ENCODE measurements around the gene KYAT1. TPM values are rescaled to one million over a fixed set of nuclear protein-coding genes. Genes with fewer than 3 reads are reported as not detected.

Gene KYAT1
- total RNA-seq, 1 experiment from 2014 or later, result 14.6 TPM

DNA sequence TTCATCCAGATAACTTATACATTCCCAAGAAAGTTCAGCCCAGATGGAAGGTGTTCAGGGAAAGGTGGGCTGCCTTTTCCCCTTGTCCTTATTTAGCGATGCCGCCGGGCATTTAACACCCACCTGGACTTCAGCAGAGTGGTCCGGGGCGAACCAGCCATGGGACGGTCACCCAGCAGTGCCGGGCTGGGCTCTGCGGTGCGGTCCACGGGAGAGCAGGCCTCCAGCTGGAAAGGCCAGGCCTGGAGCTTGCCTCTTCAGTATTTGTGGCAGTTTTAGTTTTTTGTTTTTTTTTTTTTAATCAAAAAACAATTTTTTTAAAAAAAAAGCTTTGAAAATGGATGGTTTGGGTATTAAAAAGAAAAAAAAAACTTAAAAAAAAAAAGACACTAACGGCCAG lies 35.0 kb upstream of the KYAT1 start:
- no peak overlapping the region for H3K4ac ChIP-seq (ENCODE audit: low read depth, low read length)
- H3K56ac ChIP-seq (ENCODE audit: insufficient read length, low read depth, low read length), result no peak overlapping the region
- no peak overlapping the region for H3K9ac ChIP-seq (ENCODE audit: extremely low read depth, insufficient read length, low read length)
- WGBS (ENCODE audit: extremely low coverage, insufficient read length, low lambda C conversion rate), result no CpG with 5 or more reads among the region's 11 CpGs
- H4K8ac ChIP-seq (replicated peaks; ENCODE audit: insufficient read length, low read depth, low read length), result no peak overlapping the region
- H2AFZ ChIP-seq (ENCODE audit: low read length), result no peak overlapping the region
- H3K27ac ChIP-seq (ENCODE audit: insufficient read length, low read depth, low read length), result no peak overlapping the region
- no peaks in the 10 kb centered on the region for H3K27me3 Mint-ChIP-seq (ENCODE audit: low read depth)
- H2BK120ac ChIP-seq (ENCODE audit: low read depth, low read length, poor library complexity, severe bottlenecking), result no peak overlapping the region
- H3K4me3 Mint-ChIP-seq, result no peak overlapping the region
- DNase-seq, result no peak
- H3T11ph ChIP-seq (ENCODE audit: low read length), result no peak overlapping the region
- no peak overlapping the region for H2BK20ac ChIP-seq (ENCODE audit: low read depth, low read length, poor library complexity, severe bottlenecking)
- no peak overlapping the region for H2BK5ac ChIP-seq (ENCODE audit: insufficient read length, low read length)
- no peaks in the 10 kb centered on the region; the same call in 1 of the 2 replicates for H3K79me2 ChIP-seq (ENCODE audit: insufficient read depth, low read length)
- H3K36me3 Mint-ChIP-seq (ENCODE audit: insufficient read depth in 1 of 3, low read depth in 3 of 3), result peaks cover 27 to 58% (median 40%) of the 10 kb centered on the region in 3 experiments; a peak in 6 of 7 replicates
- H2BK15ac ChIP-seq (ENCODE audit: low read depth, low read length), result no peak overlapping the region
- H3K4me2 ChIP-seq (ENCODE audit: insufficient read depth, insufficient read length, low read length), result no peak overlapping the region
- H3K79me1 ChIP-seq (ENCODE audit: insufficient read depth, low read depth, low read length, poor library complexity, severe bottlenecking), result peaks cover 3% of the 10 kb centered on the region
- no peaks in the 10 kb centered on the region for H3K23me2 ChIP-seq (ENCODE audit: insufficient read length, low read depth, low read length, poor library complexity, severe bottlenecking)
- H4K5ac ChIP-seq (ENCODE audit: insufficient read length, low read depth, low read length), result no peak overlapping the region
- peaks cover 3% of the 10 kb centered on the region for H4K20me1 ChIP-seq (ENCODE audit: control insufficient read depth, insufficient read depth, insufficient read length)
- peak overlapping the region in 1 of 3 experiments; percentile 11; a peak in 2 of 7 replicates for H3K27ac Mint-ChIP-seq
- H4K91ac ChIP-seq (ENCODE audit: insufficient read length, low read depth, low read length), result no peak overlapping the region
- no peak overlapping the region for H2AK5ac ChIP-seq (ENCODE audit: insufficient read length, low read length)
- peaks cover 31 to 32% of the 10 kb centered on the region in 2 experiments for H3K4me1 Mint-ChIP-seq
- TF ChIP-seq, protein P1, sequence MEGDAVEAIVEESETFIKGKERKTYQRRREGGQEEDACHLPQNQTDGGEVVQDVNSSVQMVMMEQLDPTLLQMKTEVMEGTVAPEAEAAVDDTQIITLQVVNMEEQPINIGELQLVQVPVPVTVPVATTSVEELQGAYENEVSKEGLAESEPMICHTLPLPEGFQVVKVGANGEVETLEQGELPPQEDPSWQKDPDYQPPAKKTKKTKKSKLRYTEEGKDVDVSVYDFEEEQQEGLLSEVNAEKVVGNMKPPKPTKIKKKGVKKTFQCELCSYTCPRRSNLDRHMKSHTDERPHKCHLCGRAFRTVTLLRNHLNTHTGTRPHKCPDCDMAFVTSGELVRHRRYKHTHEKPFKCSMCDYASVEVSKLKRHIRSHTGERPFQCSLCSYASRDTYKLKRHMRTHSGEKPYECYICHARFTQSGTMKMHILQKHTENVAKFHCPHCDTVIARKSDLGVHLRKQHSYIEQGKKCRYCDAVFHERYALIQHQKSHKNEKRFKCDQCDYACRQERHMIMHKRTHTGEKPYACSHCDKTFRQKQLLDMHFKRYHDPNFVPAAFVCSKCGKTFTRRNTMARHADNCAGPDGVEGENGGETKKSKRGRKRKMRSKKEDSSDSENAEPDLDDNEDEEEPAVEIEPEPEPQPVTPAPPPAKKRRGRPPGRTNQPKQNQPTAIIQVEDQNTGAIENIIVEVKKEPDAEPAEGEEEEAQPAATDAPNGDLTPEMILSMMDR (conservative IDR thresholded peaks at IDR 0.05), result no peak
- no peak overlapping the region for H3K14ac ChIP-seq (ENCODE audit: insufficient read depth, low read length)
- H3K27me3 ChIP-seq (ENCODE audit: insufficient read depth, low read length), result no peaks in the 10 kb centered on the region
- H3K4me1 ChIP-seq (ENCODE audit: insufficient read depth, low read length), result peaks cover 2% of the 10 kb centered on the region; the same call in 1 of the 2 replicates
- H2BK12ac ChIP-seq (ENCODE audit: insufficient read length, low read depth, low read length), result no peak overlapping the region
- no peak overlapping the region for H3K18ac ChIP-seq (ENCODE audit: insufficient read length, low read depth, low read length)
- no peak overlapping the region for H3K23ac ChIP-seq (ENCODE audit: insufficient read length, low read depth, low read length)
- H3K9me3 ChIP-seq (ENCODE audit: control insufficient read depth, low read depth, low read length), result no peaks in the 10 kb centered on the region
- H3K9me3 Mint-ChIP-seq, result no peaks in the 10 kb centered on the region
